GM23338 (cell line): Measurements from ENCODE around the gene CSTA.
A peak's percentile ranks its signal among the peaks of the same experiment; 100 is the strongest.

ENCODE experiments used
- CTCF ChIP-seq, 2 experiments: fragments of 200-600 bp in 1 of 2; sonication (generic) in 1 of 2; conservative IDR thresholded peaks; 2 replicates each; pipeline versions ENCODE4 v1.5.1 to v1.6.1; 2016 to 2017; ENCODE audit warnings: antibody characterized with exemption in 2 of 2, low read depth in 2 of 2, mild to moderate bottlenecking in 2 of 2, moderate library complexity in 1 of 2
- EZH2 ChIP-seq: fragments of 200-600 bp; sonication (generic); IDR thresholded peaks from one replicate; pipeline ENCODE4 v1.8.0; 2017; ENCODE audit warnings: antibody characterized with exemption, mild to moderate bottlenecking, low read depth; ENCODE audit not compliant: unreplicated experiment
- EZH2phosphoT487 ChIP-seq: fragments of 200-600 bp; sonication (generic); IDR thresholded peaks from one replicate; pipeline ENCODE4 v1.8.1; 2018; ENCODE audit warnings: antibody characterized with exemption; ENCODE audit not compliant: unreplicated experiment
- JUNB ChIP-seq: IDR thresholded peaks from one replicate; pipeline ENCODE4 v1.6.1; 2016; ENCODE audit warnings: antibody characterized with exemption; ENCODE audit not compliant: unreplicated experiment
- NANOG ChIP-seq: IDR thresholded peaks from 2 replicates; pipeline ENCODE4 v1.6.1; 2016; ENCODE audit warnings: antibody characterized with exemption, borderline replicate concordance
- POLR2AphosphoS5 ChIP-seq: IDR thresholded peaks from 2 replicates; pipeline ENCODE4 v1.6.1; 2016; ENCODE audit warnings: antibody characterized with exemption, low read depth
- REST ChIP-seq: IDR thresholded peaks from one replicate; pipeline ENCODE4 v1.6.1; 2018; ENCODE audit warnings: antibody characterized with exemption; ENCODE audit not compliant: unreplicated experiment

GRCh38 chr3:122356402-122356801 is 31.4 kb downstream of the CSTA start:
- TF ChIP-seq CTCF (conservative IDR thresholded peaks at IDR 0.05; ENCODE audit: low read depth in 2 of 2) (peak; percentile 72 to 84), POLR2AphosphoS5 (no peak), EZH2 (no peak), EZH2phosphoT487 (no peak), REST (no peak), JUNB (no peak), NANOG (no peak)
